Transverse colon (tissue), 4 donors: Measurements from ENCODE around the gene MAGI1.

Experiments
- POLR2AphosphoS5 ChIP-seq, 3 donors: sonication (generic); formaldehyde crosslinking; IDR thresholded peaks; one replicate each; pipeline ENCODE4 v1.6.1; 2016; ENCODE audit warnings: antibody characterized with exemption in 3 of 3
- TF ChIP-seq, protein P1 (sequence below), 5 experiments: fragments of 200-600 bp in 3 of 5; fragments of 450-650 bp in 2 of 5; sonication (generic) in 3 of 5; IDR thresholded peaks; 1 replicate in 2 of 5; 2 replicates in 3 of 5; pipeline ENCODE4 v1.5.1; 2016 to 2017; ENCODE audit warnings: antibody characterized with exemption in 5 of 5, inconsistent platforms in 3 of 5, mild to moderate bottlenecking in 2 of 5, moderate library complexity in 1 of 5

DNA sequence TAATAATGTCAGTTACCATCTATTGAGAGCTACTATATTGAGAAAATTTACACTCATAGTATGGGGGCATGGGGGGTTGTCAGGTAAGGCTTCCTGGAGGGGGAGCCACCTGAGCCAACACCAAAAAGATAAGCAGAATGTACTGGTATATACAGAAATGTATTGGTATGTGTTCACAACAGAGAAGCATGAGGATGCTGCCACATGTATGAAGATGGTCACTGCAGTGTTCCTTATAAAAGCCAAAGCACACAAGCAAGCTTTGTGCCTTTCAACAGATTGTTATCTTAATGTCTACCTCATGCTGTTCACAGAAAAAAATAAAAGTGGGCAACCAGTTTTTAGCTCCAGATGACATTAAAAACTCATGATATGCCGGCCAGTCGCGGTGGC lies 149.0 kb downstream of the MAGI1 start:
- TF ChIP-seq, protein P1, sequence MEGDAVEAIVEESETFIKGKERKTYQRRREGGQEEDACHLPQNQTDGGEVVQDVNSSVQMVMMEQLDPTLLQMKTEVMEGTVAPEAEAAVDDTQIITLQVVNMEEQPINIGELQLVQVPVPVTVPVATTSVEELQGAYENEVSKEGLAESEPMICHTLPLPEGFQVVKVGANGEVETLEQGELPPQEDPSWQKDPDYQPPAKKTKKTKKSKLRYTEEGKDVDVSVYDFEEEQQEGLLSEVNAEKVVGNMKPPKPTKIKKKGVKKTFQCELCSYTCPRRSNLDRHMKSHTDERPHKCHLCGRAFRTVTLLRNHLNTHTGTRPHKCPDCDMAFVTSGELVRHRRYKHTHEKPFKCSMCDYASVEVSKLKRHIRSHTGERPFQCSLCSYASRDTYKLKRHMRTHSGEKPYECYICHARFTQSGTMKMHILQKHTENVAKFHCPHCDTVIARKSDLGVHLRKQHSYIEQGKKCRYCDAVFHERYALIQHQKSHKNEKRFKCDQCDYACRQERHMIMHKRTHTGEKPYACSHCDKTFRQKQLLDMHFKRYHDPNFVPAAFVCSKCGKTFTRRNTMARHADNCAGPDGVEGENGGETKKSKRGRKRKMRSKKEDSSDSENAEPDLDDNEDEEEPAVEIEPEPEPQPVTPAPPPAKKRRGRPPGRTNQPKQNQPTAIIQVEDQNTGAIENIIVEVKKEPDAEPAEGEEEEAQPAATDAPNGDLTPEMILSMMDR (IDR thresholded peaks at IDR 0.05): no peak
- no peak for TF ChIP-seq POLR2AphosphoS5 (IDR thresholded peaks at IDR 0.05)
